T-cell (primary cell): Measurements from ENCODE around the gene SLC43A2. TPM values are rescaled to one million over a fixed set of nuclear protein-coding genes. Genes with fewer than 3 reads are reported as not detected.
"Not testable (repeated sequence)": the region's sequence is repeated elsewhere in the genome, so short reads cannot be mapped to it uniquely, and the experiment has no call there.

Experiments
- ATAC-seq, 4 experiments: fragments of 200-7000 bp in 3 of 4; fragments of 150-1000 bp in 1 of 4; cut with Tn5 transposase; replicated peaks in 1 of 4; 1 replicate in 3 of 4; 2 replicates in 1 of 4; pipeline ENCODE4 v1.10.0; 2021; ENCODE audit warnings: moderate library complexity in 3 of 4, mild to moderate bottlenecking in 2 of 4, moderate number of reproducible peaks in 1 of 4
- CTCF ChIA-PET, 2 donors: fragments of 300-600 bp; sonication (Branson Sonifier 250); formaldehyde crosslinking; loops; one replicate each; lab custom pipeline; 2022; ENCODE audit warnings: antibody characterized with exemption in 2 of 2; lab: Charles Lee
- POLR2A ChIA-PET, 2 donors: fragments of 300-600 bp; sonication (Branson Sonifier 250); formaldehyde crosslinking; loops; one replicate each; lab custom pipeline; 2022; ENCODE audit warnings: antibody characterized with exemption in 2 of 2; lab: Charles Lee
- DNase-seq, 35 experiments: peaks; one replicate each; pipeline versions ENCODE4 v3.0.0 to v3.0.0-alpha.2; 2013 to 2023
- H3K27ac ChIP-seq: one replicate; pipeline ENCODE4 v1.5.1; 2013; ENCODE audit warnings: low read length
- H3K27me3 ChIP-seq, 2 experiments: replicated peaks in 1 of 2; 1 replicate in 1 of 2; 2 replicates in 1 of 2; pipeline versions ENCODE4 v1.6.1 to v1.7.0; 2013; ENCODE audit warnings: low read length in 1 of 2, mixed read lengths in 1 of 2; ENCODE audit not compliant: control insufficient read depth in 2 of 2, insufficient read depth in 2 of 2; ENCODE audit errors: extremely low read depth in 1 of 2
- H3K36me3 ChIP-seq, 2 donors: 1 replicate in 1 of 2; 2 replicates in 1 of 2; pipeline versions ENCODE4 v1.6.1 to v1.7.0; 2013; ENCODE audit warnings: low read length in 1 of 2; ENCODE audit not compliant: control insufficient read depth in 2 of 2, insufficient read depth in 1 of 2; ENCODE audit errors: extremely low read depth in 1 of 2
- H3K4me1 ChIP-seq, 2 experiments: 1 replicate in 1 of 2; 2 replicates in 1 of 2; pipeline versions ENCODE4 v1.6.1 to v1.7.0; 2013; ENCODE audit warnings: low read length in 2 of 2, mixed read lengths in 1 of 2; ENCODE audit not compliant: insufficient read depth in 2 of 2, control insufficient read depth in 1 of 2; ENCODE audit errors: extremely low read depth in 1 of 2
- H3K4me3 ChIP-seq, 2 donors: 1 replicate in 1 of 2; 2 replicates in 1 of 2; pipeline versions ENCODE4 v1.5.1 to v1.7.0; 2013; ENCODE audit warnings: mild to moderate bottlenecking in 2 of 2, low read length in 1 of 2, moderate library complexity in 1 of 2; ENCODE audit not compliant: control insufficient read depth in 1 of 2; ENCODE audit errors: extremely low read depth in 1 of 2
- H3K9me3 ChIP-seq: 2 replicates; pipeline ENCODE4 v1.7.0; 2013
- H3K27ac Mint-ChIP-seq, 2 donors: one replicate each; pipeline ENCODE4 v1.8.0; 2020 to 2021; ENCODE audit warnings: mild to moderate bottlenecking in 2 of 2, mixed read lengths in 2 of 2
- H3K27me3 Mint-ChIP-seq, 2 donors: one replicate each; pipeline ENCODE4 v1.8.0; 2021 to 2022; ENCODE audit warnings: mixed read lengths in 2 of 2
- H3K36me3 Mint-ChIP-seq: one replicate; pipeline ENCODE4 v1.8.0; 2021; ENCODE audit warnings: mixed read lengths
- H3K4me1 Mint-ChIP-seq, 3 donors: one replicate each; pipeline ENCODE4 v1.8.0; 2020 to 2022; ENCODE audit warnings: mixed read lengths in 3 of 3, mild to moderate bottlenecking in 1 of 3
- H3K4me3 Mint-ChIP-seq, 3 donors: one replicate each; pipeline ENCODE4 v1.8.0; 2020 to 2022; ENCODE audit warnings: mild to moderate bottlenecking in 3 of 3, mixed read lengths in 3 of 3, moderate library complexity in 3 of 3
- H3K9me3 Mint-ChIP-seq, 3 donors: one replicate each; pipeline ENCODE4 v1.8.0; 2020 to 2022; ENCODE audit warnings: mixed read lengths in 3 of 3
- WGBS: methylation state at CpG from one replicate; pipeline ENCODE4 v1.1.5; 2013; ENCODE audit warnings: missing lambda C conversion rate; ENCODE audit not compliant: insufficient coverage; 5-methylcytosine and 5-hydroxymethylcytosine counted together
- total RNA-seq, 35 experiments: library from RNA in 6 of 35; stranded (reverse) in 6 of 35; fragments of 120-200 nt in 1 of 35; gene quantifications; one replicate each; pipeline versions ENCODE4 v1.2.1 to v1.2.4 and lab custom pipeline; 2013 to 2026

Gene SLC43A2
- total RNA-seq, 5 donors from 2014 or later (not counting 1 experiment from before 2014, with no cell fraction given) = 3.8 to 14.7 (median 7.8) TPM

DNA sequence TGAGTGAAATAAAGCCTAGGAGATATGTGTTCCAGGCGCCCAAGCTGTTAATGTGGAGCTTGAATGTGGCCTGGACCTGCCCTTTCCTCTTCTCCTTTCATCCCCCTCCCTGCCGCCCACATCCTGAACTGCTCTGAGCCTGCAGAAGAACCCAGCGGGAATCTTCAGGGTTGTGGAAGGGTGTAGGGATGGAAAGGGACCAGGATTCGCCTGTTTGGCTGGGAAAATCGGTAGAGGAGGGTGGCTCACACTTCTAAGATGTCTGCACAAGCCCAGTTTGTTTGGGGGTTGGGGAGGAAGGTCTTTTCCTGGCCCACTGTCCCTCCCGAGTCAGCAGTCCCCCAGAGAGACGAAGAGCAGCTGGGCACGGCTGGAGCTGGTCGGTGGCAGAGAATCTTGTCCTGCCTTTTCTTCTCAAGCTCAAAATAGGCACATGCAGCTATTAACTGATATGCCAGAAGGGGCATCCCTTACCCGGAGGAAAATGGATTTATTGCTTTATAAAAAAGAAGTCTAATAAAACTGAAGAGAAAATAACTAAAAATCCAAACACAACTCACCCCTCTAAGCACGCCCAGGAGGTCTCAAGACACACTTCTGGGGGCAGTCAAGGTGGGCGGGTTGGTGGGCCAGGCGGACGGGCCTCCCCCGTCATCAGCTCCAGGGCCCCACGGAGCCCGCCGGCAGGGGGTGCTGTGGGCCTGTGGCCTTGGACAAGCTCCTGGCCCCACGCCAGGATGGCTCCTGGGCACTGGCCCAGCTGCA is 54.5 kb downstream of the SLC43A2 start:
- Mint-ChIP-seq H3K4me3 (no peak overlapping the region), H3K36me3 (no peaks in the 10 kb centered on the region), H3K4me1 (peaks cover 0 to 4% (median 0%) of the 10 kb centered on the region in 3 donors), H3K27me3 (no peaks in the 10 kb centered on the region), H3K9me3 (no peaks in the 10 kb centered on the region), H3K27ac (no peak overlapping the region)
- ATAC-seq = peak; percentile 29 to 57 (median 43)
- Histone ChIP-seq H3K9me3 (no peaks in the 10 kb centered on the region), H3K27me3 (peaks cover 0 to 17% of the 10 kb centered on the region in 2 experiments), H3K27ac (no peak overlapping the region), H3K36me3 (no peaks in the 10 kb centered on the region), H3K4me3 (no peak overlapping the region), H3K4me1 (peaks cover 0 to 5% of the 10 kb centered on the region in 2 experiments)
- ChIA-PET CTCF (interaction anchor here in 1 of 2 donors (0.5 to 1.5 kb wide), 4 partner anchors 33 to 361 kb away, joined by 3 to 4 read pairs (median 3); no protein-coding TSS in a partner anchor), POLR2A (no interaction called here)
- 43% methylated on average over 8 of the region's 19 CpGs for WGBS
- DNase-seq = peak in 25 of 35 experiments; percentile 19 to 65 (median 39)

DNA sequence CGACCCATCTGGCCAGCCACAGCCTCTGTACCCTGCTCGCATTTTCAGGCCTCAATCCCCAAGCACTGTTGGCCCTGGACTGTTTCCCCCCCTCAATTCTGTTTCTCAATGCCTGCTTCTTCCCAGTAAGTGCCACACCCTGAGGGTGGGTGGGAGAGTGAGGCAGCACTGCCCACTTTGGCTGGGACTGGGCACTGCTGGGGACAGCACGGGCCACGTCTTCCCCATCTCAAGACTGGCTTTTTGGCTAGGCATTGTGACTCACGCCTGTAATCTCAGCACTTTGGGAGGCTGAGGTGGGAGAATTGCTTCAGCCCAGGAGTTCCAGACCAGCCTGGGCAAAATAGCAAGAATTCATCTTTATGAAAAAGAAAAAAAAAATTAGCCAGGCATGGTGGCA is 56.0 kb downstream of the SLC43A2 start:
- H3K27me3 ChIP-seq = peaks cover 0 to 17% of the 10 kb centered on the region in 2 experiments
- H3K27ac Mint-ChIP-seq, H3K4me1 ChIP-seq, H3K36me3 ChIP-seq, H3K27me3 Mint-ChIP-seq, POLR2A ChIA-PET, H3K9me3 ChIP-seq, H3K36me3 Mint-ChIP-seq, H3K4me3 ChIP-seq, H3K4me3 Mint-ChIP-seq, DNase-seq, ATAC-seq, H3K27ac ChIP-seq, CTCF ChIA-PET, H3K9me3 Mint-ChIP-seq: not testable (repeated sequence)
- WGBS = 87% methylated on average over 3 of the region's 5 CpGs
- H3K4me1 Mint-ChIP-seq = peaks cover 5 to 12% (median 11%) of the 10 kb centered on the region in 3 donors

DNA sequence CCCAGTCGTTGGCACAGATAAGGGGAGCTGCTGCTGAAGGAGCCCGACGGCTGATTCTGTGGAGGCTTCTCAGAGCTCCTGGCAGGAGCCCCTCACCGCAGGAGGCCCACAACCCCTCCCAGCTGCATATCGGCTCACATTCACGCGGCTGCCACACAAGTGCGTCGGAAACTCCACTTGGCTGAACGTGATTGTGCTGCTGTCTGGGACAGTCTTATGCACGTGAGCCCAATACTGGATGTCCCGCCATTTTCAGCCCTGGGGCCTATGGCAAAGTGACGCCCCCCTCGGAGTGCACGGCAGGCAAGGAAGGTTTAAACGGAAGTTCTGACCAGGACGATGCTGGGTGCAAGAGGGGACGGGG is 57.3 kb downstream of the SLC43A2 start:
- no peak overlapping the region for H3K27ac ChIP-seq
- no peaks in the 10 kb centered on the region for H3K36me3 ChIP-seq
- H3K27me3 ChIP-seq = peaks cover 0 to 13% of the 10 kb centered on the region in 2 experiments
- Mint-ChIP-seq H3K4me3 (no peak overlapping the region), H3K36me3 (no peaks in the 10 kb centered on the region), H3K9me3 (no peaks in the 10 kb centered on the region), H3K27me3 (no peaks in the 10 kb centered on the region), H3K4me1 (peaks cover 14 to 24% (median 17%) of the 10 kb centered on the region in 3 donors), H3K27ac (no peak overlapping the region)
- CTCF ChIA-PET = interaction anchor here in 1 of 2 donors (0.7 kb wide), 1 partner anchor 1219 kb away, joined by 3 read pairs; no protein-coding TSS in a partner anchor
- H3K9me3 ChIP-seq = no peaks in the 10 kb centered on the region
- no peak overlapping the region for H3K4me3 ChIP-seq
- POLR2A ChIA-PET = no interaction called here
- WGBS = 87% methylated on average over 18 of the region's 18 CpGs
- H3K4me1 ChIP-seq = peaks cover 4 to 17% of the 10 kb centered on the region in 2 experiments
- ATAC-seq (no peak), DNase-seq (no peak)

DNA sequence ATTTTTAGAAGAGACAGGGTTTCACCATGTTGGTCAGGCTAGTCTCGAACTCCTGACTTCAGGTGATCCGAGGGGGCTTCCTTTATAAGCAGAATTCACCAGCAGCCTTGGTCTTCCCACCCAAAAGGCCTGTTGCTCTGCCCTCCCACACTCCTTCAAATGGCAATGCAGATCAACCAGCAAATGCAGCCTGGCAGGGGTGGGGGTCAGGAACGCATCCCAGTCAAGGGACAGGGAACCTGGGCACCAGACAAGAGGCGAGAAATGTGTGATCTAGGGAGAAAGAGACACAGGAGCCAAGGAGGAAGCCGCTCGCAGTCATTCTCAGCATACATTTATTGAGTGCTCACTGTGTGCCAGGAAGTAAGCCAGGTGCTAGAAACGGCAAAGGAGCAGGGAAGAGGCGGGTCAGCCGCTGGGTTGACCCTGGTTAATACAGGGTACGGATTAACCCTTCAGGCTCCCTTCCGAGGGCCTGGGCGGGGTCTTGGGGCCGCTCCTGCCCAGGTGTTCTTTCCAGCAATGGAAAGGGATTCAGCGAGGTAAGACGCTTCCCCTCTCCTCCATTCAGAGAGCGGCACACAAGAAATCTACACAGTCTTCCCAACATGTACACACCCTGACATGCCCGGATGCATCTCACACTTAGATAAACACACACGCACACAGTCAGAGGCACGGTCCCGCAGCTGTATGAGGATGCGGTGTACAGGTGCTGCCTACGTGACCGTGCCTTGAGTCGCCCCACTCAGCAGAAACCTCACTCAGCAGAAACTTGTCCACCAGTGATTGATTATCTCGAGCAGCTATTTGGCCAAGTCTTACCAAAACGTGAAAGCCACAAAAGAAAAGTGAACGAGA is 59.5 kb downstream of the SLC43A2 start:
- no peak overlapping the region for H3K4me3 ChIP-seq
- ChIA-PET POLR2A (no interaction called here), CTCF (no interaction called here)
- ATAC-seq = no peak
- H3K4me1 Mint-ChIP-seq = peaks cover 15 to 27% (median 23%) of the 10 kb centered on the region in 3 donors
- peaks cover 0 to 8% of the 10 kb centered on the region in 2 experiments for H3K27me3 ChIP-seq
- 83% methylated on average over 17 of the region's 27 CpGs for WGBS
- no peaks in the 10 kb centered on the region for H3K9me3 Mint-ChIP-seq
- no peaks in the 10 kb centered on the region for H3K27me3 Mint-ChIP-seq
- no peaks in the 10 kb centered on the region for H3K36me3 ChIP-seq
- no peaks in the 10 kb centered on the region for H3K9me3 ChIP-seq
- no peak overlapping the region for H3K27ac Mint-ChIP-seq
- DNase-seq = no peak
- no peaks in the 10 kb centered on the region for H3K36me3 Mint-ChIP-seq
- no peak overlapping the region for H3K27ac ChIP-seq
- H3K4me3 Mint-ChIP-seq = no peak overlapping the region
- H3K4me1 ChIP-seq = peaks cover 4 to 23% of the 10 kb centered on the region in 2 experiments

DNA sequence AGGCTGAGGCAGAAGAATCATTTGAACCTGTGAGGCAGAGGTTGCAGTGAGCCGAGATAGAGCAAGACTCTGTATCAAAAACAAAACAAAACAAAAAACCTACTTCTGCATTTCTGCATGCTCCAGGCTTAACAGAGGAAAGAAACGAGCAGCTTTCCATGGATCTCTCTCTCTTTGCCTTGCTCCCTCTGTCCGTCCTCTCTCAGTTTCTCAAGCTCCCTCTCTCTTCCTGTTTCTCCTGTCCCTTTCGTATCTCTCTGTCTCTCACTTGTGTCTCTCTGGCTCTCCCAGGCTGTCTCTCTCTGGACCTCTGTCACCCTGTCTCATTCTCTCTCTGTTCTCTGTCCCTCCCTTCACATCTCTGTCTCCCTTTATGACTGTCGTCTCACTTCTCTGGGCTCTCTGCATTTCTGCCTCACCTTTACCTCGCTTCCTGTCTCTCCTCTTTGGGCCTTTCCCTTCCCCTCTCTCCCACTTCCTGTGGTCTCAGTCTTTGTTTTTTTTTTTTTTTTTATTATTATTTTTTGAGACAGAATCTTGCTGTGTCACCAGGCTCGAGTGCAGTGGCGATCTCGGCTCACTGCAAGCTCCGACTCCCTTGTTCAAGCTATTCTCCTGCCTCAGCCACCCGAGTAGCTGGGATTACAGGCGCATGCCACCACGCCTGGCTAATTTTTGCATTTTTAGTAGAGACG is 62.0 kb downstream of the SLC43A2 start:
- H3K9me3 Mint-ChIP-seq = no peaks in the 10 kb centered on the region
- Histone ChIP-seq H3K4me1 (peaks cover 4 to 32% of the 10 kb centered on the region in 2 experiments), H3K27me3 (peaks cover 0 to 5% of the 10 kb centered on the region in 2 experiments), H3K9me3 (no peaks in the 10 kb centered on the region), H3K27ac (peak overlapping the region; percentile 60), H3K4me3 (peak overlapping the region; percentile 10 to 28), H3K36me3 (no peaks in the 10 kb centered on the region)
- H3K4me1 Mint-ChIP-seq = peaks cover 24 to 41% (median 29%) of the 10 kb centered on the region in 3 donors
- POLR2A ChIA-PET = interaction anchor here (0.6 kb wide), 3 partner anchors 66 to 570 kb away, joined by 3 to 7 read pairs (median 5); partner anchors contain the start of gene TIMM22 (in 1 of the 2)
- H3K4me3 Mint-ChIP-seq = peak overlapping the region; percentile 31 to 69 (median 69)
- H3K27ac Mint-ChIP-seq = peak overlapping the region; percentile 84 to 93
- no peaks in the 10 kb centered on the region for H3K36me3 Mint-ChIP-seq
- CTCF ChIA-PET = interaction anchor here in 1 of 2 donors (0.6 kb wide), 2 partner anchors 30 to 131 kb away, joined by 4 to 6 read pairs; no protein-coding TSS in a partner anchor
- no peaks in the 10 kb centered on the region for H3K27me3 Mint-ChIP-seq
- peak in 5 of 35 experiments; percentile 4 to 64 (median 21) for DNase-seq
- ATAC-seq = peak in 3 of 4 experiments; percentile 25 to 28 (median 26)
- 7% methylated on average over 8 of the region's 14 CpGs for WGBS
